ENCODE results near the gene PVRIG. TPM values are rescaled to one million over a fixed set of nuclear protein-coding genes. Genes with fewer than 3 reads are reported as not detected.

Gene PVRIG
- total RNA-seq, 1 experiment from 2014 or later, result 0.70 TPM

- no CpG with 5 or more reads among the region's 9 CpGs for WGBS (ENCODE audit: extremely low coverage, insufficient read length, low lambda C conversion rate)
- no peak for DNase-seq
- H3K9me3 Mint-ChIP-seq, result no peaks in the 10 kb centered on the region
- Histone ChIP-seq H3K9me3 (ENCODE audit: control insufficient read depth, low read depth, low read length) (no peaks in the 10 kb centered on the region), H2BK5ac (ENCODE audit: insufficient read length, low read length) (no peak overlapping the region), H3K23me2 (ENCODE audit: insufficient read length, low read depth, low read length, poor library complexity, severe bottlenecking) (no peaks in the 10 kb centered on the region), H2AK5ac (ENCODE audit: insufficient read length, low read length) (no peak overlapping the region), H3K27me3 (ENCODE audit: insufficient read depth, low read length) (no peaks in the 10 kb centered on the region; the same call in 1 of the 2 replicates), H3K56ac (ENCODE audit: insufficient read length, low read depth, low read length) (no peak overlapping the region), H3K18ac (ENCODE audit: insufficient read length, low read depth, low read length) (no peak overlapping the region), H3T11ph (ENCODE audit: low read length) (no peak overlapping the region), H3K4me1 (ENCODE audit: insufficient read depth, low read length) (no peaks in the 10 kb centered on the region; the same call in 1 of the 2 replicates), H4K8ac (replicated peaks; ENCODE audit: insufficient read length, low read depth, low read length) (no peak overlapping the region), H2BK15ac (ENCODE audit: low read depth, low read length) (no peak overlapping the region), H3K23ac (ENCODE audit: insufficient read length, low read depth, low read length) (no peak overlapping the region), H4K20me1 (ENCODE audit: control insufficient read depth, insufficient read depth, insufficient read length) (no peaks in the 10 kb centered on the region), H4K91ac (ENCODE audit: insufficient read length, low read depth, low read length) (no peak overlapping the region), H3K9ac (ENCODE audit: extremely low read depth, insufficient read length, low read length) (no peak overlapping the region), H3K79me2 (ENCODE audit: insufficient read depth, low read length) (no peaks in the 10 kb centered on the region), H2BK12ac (ENCODE audit: insufficient read length, low read depth, low read length) (no peak overlapping the region), H3K4me2 (ENCODE audit: insufficient read depth, insufficient read length, low read length) (no peak overlapping the region), H2BK120ac (ENCODE audit: low read depth, low read length, poor library complexity, severe bottlenecking) (no peak overlapping the region), H3K27ac (ENCODE audit: insufficient read length, low read depth, low read length) (no peak overlapping the region), H2BK20ac (ENCODE audit: low read depth, low read length, poor library complexity, severe bottlenecking) (no peak overlapping the region), H3K79me1 (ENCODE audit: insufficient read depth, low read depth, low read length, poor library complexity, severe bottlenecking) (no peaks in the 10 kb centered on the region), H2AFZ (ENCODE audit: low read length) (no peak overlapping the region), H3K14ac (ENCODE audit: insufficient read depth, low read length) (no peak overlapping the region), H3K4ac (ENCODE audit: low read depth, low read length) (no peak overlapping the region), H4K5ac (ENCODE audit: insufficient read length, low read depth, low read length) (no peak overlapping the region)
- H3K4me3 Mint-ChIP-seq, result no peak overlapping the region
- no peak for TF ChIP-seq CTCF (conservative IDR thresholded peaks at IDR 0.05)
- H3K27me3 Mint-ChIP-seq (ENCODE audit: low read depth), result peaks cover 52% of the 10 kb centered on the region
- H3K27ac Mint-ChIP-seq, result no peak overlapping the region; a peak in 1 of 7 replicates
- no peaks in the 10 kb centered on the region for H3K36me3 Mint-ChIP-seq (ENCODE audit: insufficient read depth in 1 of 3, low read depth in 3 of 3)
- H3K4me1 Mint-ChIP-seq, result peaks cover 25 to 32% of the 10 kb centered on the region in 2 experiments
Measured at GRCh38 chr7:100204454-100204853, 15.3 kb upstream of the PVRIG start.

All from H9 (cell line).